Endothelial cell of umbilical vein (primary cell): ENCODE results near the gene SPATA24. TPM values are rescaled to one million over a fixed set of nuclear protein-coding genes. Genes with fewer than 3 reads are reported as not detected.
"Not testable (repeated sequence)": the region's sequence is repeated elsewhere in the genome, so short reads cannot be mapped to it uniquely, and the experiment has no call there.

Source experiments
- BruUV-seq: library from RNA; stranded (reverse); fragments of 400-500 nt; replicated peaks from 2 replicates; lab custom pipeline; 2021; lab: Mats Ljungman, UMichigan
- CTCF ChIA-PET: fragments of 300-600, 350-600 bp; sonication (Branson Sonifier 250); formaldehyde crosslinking; loops from one replicate; lab custom pipeline; 2021; ENCODE audit warnings: antibody characterized with exemption, inconsistent platforms; lab: Charles Lee
- POLR2A ChIA-PET: fragments of 300-600, 350-600 bp; sonication (Branson Sonifier 250); formaldehyde crosslinking; loops from one replicate; lab custom pipeline; 2021; ENCODE audit warnings: antibody characterized with exemption, inconsistent platforms; lab: Charles Lee
- DNase-seq: peaks from one replicate; pipeline ENCODE4 v3.0.0-alpha.2; 2011; ENCODE audit warnings: low read depth, low spot score
- FAIRE-seq: peaks from 2 replicates; lab custom pipeline; 2011; peaks lifted over from hg19 to GRCh38; lab: Jason Lieb, UNC
- H2AFZ ChIP-seq: 2 replicates; pipeline ENCODE4 v1.6.0; 2012; ENCODE audit warnings: low read depth, low read length, control low read depth, inconsistent platforms
- H3K27ac ChIP-seq: 2 replicates; pipeline ENCODE4 v1.5.1; 2011; ENCODE audit warnings: low read depth, mild to moderate bottlenecking, control low read depth, low read length, moderate library complexity; ENCODE audit not compliant: insufficient read depth
- H3K27me3 ChIP-seq, 2 experiments: 2 replicates each; pipeline versions ENCODE4 v1.6.0 to v1.6.1; 2011; ENCODE audit warnings: low read length in 2 of 2, mixed read lengths in 1 of 2; ENCODE audit not compliant: control insufficient read depth in 2 of 2, insufficient read depth in 2 of 2
- H3K36me3 ChIP-seq, 2 experiments: 2 replicates in 1 of 2; 3 replicates in 1 of 2; pipeline ENCODE4 v1.5.1; 2011; ENCODE audit warnings: low read length in 2 of 2, mild to moderate bottlenecking in 1 of 2, moderate library complexity in 1 of 2; ENCODE audit not compliant: control insufficient read depth in 2 of 2, insufficient read depth in 2 of 2; ENCODE audit errors: extremely low read depth in 1 of 2
- H3K4me1 ChIP-seq: 3 replicates; pipeline ENCODE4 v1.5.1; 2011; ENCODE audit warnings: mild to moderate bottlenecking, low read length; ENCODE audit not compliant: control insufficient read depth, insufficient read depth; ENCODE audit errors: extremely low read depth
- H3K4me2 ChIP-seq: 2 replicates; pipeline ENCODE4 v1.6.1; 2011; ENCODE audit warnings: low read length, control low read depth, mixed read lengths; ENCODE audit not compliant: insufficient read depth
- H3K4me3 ChIP-seq, 3 experiments: fragments of 200-600 bp in 1 of 3; sonication (generic), shearing (Covaris generic) in 1 of 3; replicated peaks in 1 of 3; 2 replicates each; pipeline ENCODE4 v1.5.1; 2011 to 2016; ENCODE audit warnings: control low read depth in 3 of 3, low read length in 3 of 3, mild to moderate bottlenecking in 2 of 3, inconsistent platforms in 1 of 3, low read depth in 1 of 3, moderate library complexity in 1 of 3; ENCODE audit not compliant: insufficient read depth in 1 of 3
- H3K79me2 ChIP-seq: 2 replicates; pipeline ENCODE4 v1.6.0; 2012; ENCODE audit warnings: low read length, inconsistent platforms; ENCODE audit not compliant: control insufficient read depth, insufficient read depth
- H3K9ac ChIP-seq: replicated peaks from 2 replicates; pipeline ENCODE3; 2011; ENCODE audit warnings: low read length, control low read depth; ENCODE audit not compliant: insufficient read depth; ENCODE audit errors: extremely low read depth
- H3K9me1 ChIP-seq: replicated peaks from 3 replicates; pipeline ENCODE4 v1.6.0; 2011; ENCODE audit warnings: mild to moderate bottlenecking, low read length; ENCODE audit not compliant: control insufficient read depth, insufficient read depth; ENCODE audit errors: extremely low read depth
- H3K9me3 ChIP-seq: replicated peaks from 2 replicates; pipeline ENCODE4 v1.5.1; 2012; ENCODE audit warnings: low read length, inconsistent platforms; ENCODE audit not compliant: control insufficient read depth, insufficient read depth
- H4K20me1 ChIP-seq: replicated peaks from 2 replicates; pipeline ENCODE3; 2011; ENCODE audit warnings: mild to moderate bottlenecking, low read length; ENCODE audit not compliant: control insufficient read depth, insufficient read depth; ENCODE audit errors: extremely low read depth
- EZH2 ChIP-seq: IDR thresholded peaks from 2 replicates; pipeline ENCODE4 v1.6.1; 2012; ENCODE audit warnings: borderline replicate concordance, low read depth, mild to moderate bottlenecking, moderate library complexity, low read length, inconsistent platforms; ENCODE audit not compliant: severe bottlenecking
- FOS ChIP-seq: IDR thresholded peaks from 2 replicates; pipeline ENCODE4 v1.6.1; 2011; ENCODE audit warnings: mild to moderate bottlenecking, low read length, moderate library complexity, borderline replicate concordance; ENCODE audit not compliant: insufficient read depth
- GATA2 ChIP-seq: IDR thresholded peaks from 2 replicates; pipeline ENCODE4 v1.7.0; 2011; ENCODE audit warnings: low read depth, mild to moderate bottlenecking, moderate library complexity, mixed read lengths, low read length; ENCODE audit not compliant: insufficient read length, insufficient read depth
- JUN ChIP-seq: IDR thresholded peaks from 2 replicates; pipeline ENCODE4 v1.6.1; 2011; ENCODE audit warnings: borderline replicate concordance, low read depth; ENCODE audit not compliant: insufficient read length, insufficient read depth
- MYC ChIP-seq: IDR thresholded peaks from one replicate; pipeline ENCODE4 v1.6.1; 2011; ENCODE audit warnings: mild to moderate bottlenecking, low read depth, low read length
- POLR2A ChIP-seq: IDR thresholded peaks from 2 replicates; pipeline ENCODE4 v1.6.1; 2012; ENCODE audit warnings: low read depth, mild to moderate bottlenecking, control low read depth, low read length
- POLR2AphosphoS5 ChIP-seq: IDR thresholded peaks from 2 replicates; pipeline ENCODE4 v1.6.1; 2012; ENCODE audit warnings: low read depth, mild to moderate bottlenecking, control low read depth, low read length, moderate library complexity; ENCODE audit not compliant: insufficient read depth
- dilution Hi-C: fragments of 300-500 bp; cut with MboI; formaldehyde crosslinking; loops from one replicate; pipeline ENCODE4 v1.15.0; 2019; ENCODE audit warnings: low sequenced_read_pairs; ENCODE audit not compliant: extremely low pct_ligation_motif_present
- intact Hi-C: fragments of 100-400 bp; cut with micrococcal nuclease; formaldehyde crosslinking; loops from one replicate; pipeline ENCODE4 v1.10.0; 2022
- polyA plus RNA-seq, 4 experiments: library from polyadenylated mRNA; depleted of rRNA in 3 of 4; stranded (reverse) in 3 of 4; unstranded in 1 of 4; fragments of >200 nt; gene quantifications; 2 replicates each; pipeline versions ENCODE4 v1.2.1 to v1.2.3, GENCODE V29; 2011 to 2012; ENCODE audit warnings: missing spikeins in 1 of 4
- total RNA-seq: library from RNA; stranded (reverse); gene quantifications from 2 replicates; pipeline ENCODE4 v1.2.3, GENCODE V29; 2021
- TF ChIP-seq, protein P1 (sequence below): IDR thresholded peaks from 2 replicates; pipeline ENCODE4 v1.6.1; 2011; ENCODE audit not compliant: insufficient read depth, insufficient read length
- TF ChIP-seq, protein P2 (sequence below), 2 donors: IDR thresholded peaks; 1 replicate in 1 of 2; 2 replicates in 1 of 2; pipeline ENCODE4 v1.5.1; 2011; ENCODE audit warnings: low read length in 2 of 2, mild to moderate bottlenecking in 2 of 2, moderate library complexity in 2 of 2, control low read depth in 1 of 2, inconsistent platforms in 1 of 2, low read depth in 1 of 2; ENCODE audit not compliant: insufficient read depth in 1 of 2; ENCODE audit errors: extremely low read depth in 1 of 2

Gene SPATA24
- total and polyA plus RNA-seq, 2 donors (not counting 3 experiments of a cell fraction or from before 2014, with no cell fraction given), result 3.2 to 7.9 TPM

GRCh38 chr5:139354186-139354585 lies 49.7 kb downstream of the SPATA24 start:
- no peak overlapping the region for H3K27ac ChIP-seq
- H3K9me3 ChIP-seq, result no peaks in the 10 kb centered on the region
- H3K9me1 ChIP-seq, result no peaks in the 10 kb centered on the region
- no TSS peak for BruUV-seq
- no peaks in the 10 kb centered on the region for H3K27me3 ChIP-seq
- H3K36me3 ChIP-seq, result peaks cover 0 to 5% of the 10 kb centered on the region in 2 experiments
- no peak overlapping the region for H3K4me2 ChIP-seq
- no peak overlapping the region for H3K4me3 ChIP-seq
- no peak overlapping the region for H3K9ac ChIP-seq
- H2AFZ ChIP-seq, result no peak overlapping the region
- intact Hi-C loops (no loop called here), dilution Hi-C loops (no loop called here)
- TF ChIP-seq, protein P1, sequence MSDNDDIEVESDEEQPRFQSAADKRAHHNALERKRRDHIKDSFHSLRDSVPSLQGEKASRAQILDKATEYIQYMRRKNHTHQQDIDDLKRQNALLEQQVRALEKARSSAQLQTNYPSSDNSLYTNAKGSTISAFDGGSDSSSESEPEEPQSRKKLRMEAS, result no peak
- TF ChIP-seq JUN (no peak), FOS (no peak), POLR2A (no peak), EZH2 (no peak), GATA2 (no peak), POLR2AphosphoS5 (no peak), MYC (no peak)
- TF ChIP-seq, protein P2, sequence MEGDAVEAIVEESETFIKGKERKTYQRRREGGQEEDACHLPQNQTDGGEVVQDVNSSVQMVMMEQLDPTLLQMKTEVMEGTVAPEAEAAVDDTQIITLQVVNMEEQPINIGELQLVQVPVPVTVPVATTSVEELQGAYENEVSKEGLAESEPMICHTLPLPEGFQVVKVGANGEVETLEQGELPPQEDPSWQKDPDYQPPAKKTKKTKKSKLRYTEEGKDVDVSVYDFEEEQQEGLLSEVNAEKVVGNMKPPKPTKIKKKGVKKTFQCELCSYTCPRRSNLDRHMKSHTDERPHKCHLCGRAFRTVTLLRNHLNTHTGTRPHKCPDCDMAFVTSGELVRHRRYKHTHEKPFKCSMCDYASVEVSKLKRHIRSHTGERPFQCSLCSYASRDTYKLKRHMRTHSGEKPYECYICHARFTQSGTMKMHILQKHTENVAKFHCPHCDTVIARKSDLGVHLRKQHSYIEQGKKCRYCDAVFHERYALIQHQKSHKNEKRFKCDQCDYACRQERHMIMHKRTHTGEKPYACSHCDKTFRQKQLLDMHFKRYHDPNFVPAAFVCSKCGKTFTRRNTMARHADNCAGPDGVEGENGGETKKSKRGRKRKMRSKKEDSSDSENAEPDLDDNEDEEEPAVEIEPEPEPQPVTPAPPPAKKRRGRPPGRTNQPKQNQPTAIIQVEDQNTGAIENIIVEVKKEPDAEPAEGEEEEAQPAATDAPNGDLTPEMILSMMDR (IDR thresholded peaks at IDR 0.05; ENCODE audit: extremely low read depth in 1 of 2, insufficient read depth in 1 of 2, low read depth in 1 of 2, low read length in 2 of 2), result no peak
- peaks cover 11% of the 10 kb centered on the region for H4K20me1 ChIP-seq
- no peaks in the 10 kb centered on the region for H3K4me1 ChIP-seq
- ChIA-PET POLR2A (no interaction called here), CTCF (interaction anchor here (1.5 kb wide), 1 partner anchor 21 kb away, joined by 3 read pairs; no protein-coding TSS in a partner anchor)
- DNase-seq (no peak), FAIRE-seq (no peak)
- peaks cover 80% of the 10 kb centered on the region for H3K79me2 ChIP-seq

DNA sequence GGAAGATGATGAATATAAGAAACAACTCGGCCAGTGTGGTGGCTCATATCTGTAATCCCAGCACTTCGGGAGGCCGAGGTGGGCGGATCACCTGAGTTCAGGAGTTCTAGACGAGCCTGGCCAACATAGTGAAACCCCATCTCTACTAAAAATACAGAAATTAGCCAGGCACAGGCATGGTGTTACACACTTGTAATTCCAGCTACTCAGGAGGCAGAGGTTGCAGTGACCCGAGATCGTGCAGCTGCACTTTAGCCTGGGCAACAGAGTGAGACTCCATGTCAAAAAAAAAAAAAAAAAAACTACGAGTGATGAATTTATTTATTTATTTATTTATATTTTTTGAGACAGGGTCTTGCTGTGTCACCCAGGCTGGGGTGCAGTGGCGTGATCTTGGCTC lies 56.0 kb downstream of the SPATA24 start:
- H3K9me1 ChIP-seq, H2AFZ ChIP-seq, POLR2A ChIA-PET, H3K4me1 ChIP-seq, H3K27ac ChIP-seq, dilution Hi-C loops, H3K9ac ChIP-seq, CTCF ChIA-PET, H3K27me3 ChIP-seq, intact Hi-C loops, H3K4me2 ChIP-seq, H3K4me3 ChIP-seq, FAIRE-seq, H3K9me3 ChIP-seq, DNase-seq, BruUV-seq, H3K36me3 ChIP-seq, H4K20me1 ChIP-seq: not testable (repeated sequence)
- H3K79me2 ChIP-seq, result peaks cover 83% of the 10 kb centered on the region
